ENCODE measurements around the gene GDA. TPM values are rescaled to one million over a fixed set of nuclear protein-coding genes. Genes with fewer than 3 reads are reported as not detected.
"Not testable (repeated sequence)": the region's sequence is repeated elsewhere in the genome, so short reads cannot be mapped to it uniquely, and the experiment has no call there.

GDA gene
- total RNA-seq, 4 donors from 2014 or later: 1.2 to 89.9 (median 55.9) TPM

DNA sequence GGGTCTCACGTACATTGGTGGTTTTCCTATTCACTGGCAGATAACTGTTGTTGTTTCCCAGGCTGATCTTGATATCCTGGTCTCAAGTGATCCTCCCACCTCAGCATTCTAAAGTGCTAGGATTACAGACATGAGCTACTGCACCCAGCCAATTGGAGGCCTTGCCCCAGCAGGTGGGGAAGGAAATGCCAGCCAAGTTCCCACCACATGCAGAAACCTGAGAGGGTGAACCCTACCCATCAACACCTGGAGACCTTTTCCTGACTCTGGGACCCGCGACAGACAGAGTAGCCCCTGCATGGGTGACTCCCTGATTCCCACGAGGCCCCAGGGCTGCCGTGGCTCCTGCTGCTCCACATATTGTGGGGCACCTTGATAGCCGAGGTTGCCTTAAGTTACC lies 107.7 kb downstream of the GDA start:
- no peaks in the 10 kb centered on the region for H3K4me1 ChIP-seq
- no peaks in the 10 kb centered on the region for H3K27me3 ChIP-seq
- intact Hi-C loops (cut with DNase I; ENCODE audit: low total_unique reads): no loop called here
- in situ Hi-C loops (cut with MboI; ENCODE audit: low pct_ligation_motif_present in 1 of 4, low pct_unique_long_range_greater_than_20kb in 1 of 4, low sequenced_read_pairs in 3 of 4): loop anchor here in 3 of 4 donors (25.0 kb wide), 1 partner anchor 445 kb away; no protein-coding TSS in a partner anchor
- DNase-seq: no peak
- H3K27ac ChIP-seq: no peak overlapping the region
- no peaks in the 10 kb centered on the region for H3K9me3 ChIP-seq
- whole genome bisulfite sequencing, 2 donors (ENCODE audit: low coverage in 1 of 2): 29 to 74% methylated on average over 1 to 6 of the region's 6 CpGs
- no peak for TF ChIP-seq POLR2AphosphoS5 (IDR thresholded peaks at IDR 0.05)
- no peak for TF ChIP-seq EP300 (IDR thresholded peaks at IDR 0.05; ENCODE audit: low read depth)
- no peaks in the 10 kb centered on the region for H3K36me3 ChIP-seq
- H3K4me3 ChIP-seq: no peak overlapping the region

DNA sequence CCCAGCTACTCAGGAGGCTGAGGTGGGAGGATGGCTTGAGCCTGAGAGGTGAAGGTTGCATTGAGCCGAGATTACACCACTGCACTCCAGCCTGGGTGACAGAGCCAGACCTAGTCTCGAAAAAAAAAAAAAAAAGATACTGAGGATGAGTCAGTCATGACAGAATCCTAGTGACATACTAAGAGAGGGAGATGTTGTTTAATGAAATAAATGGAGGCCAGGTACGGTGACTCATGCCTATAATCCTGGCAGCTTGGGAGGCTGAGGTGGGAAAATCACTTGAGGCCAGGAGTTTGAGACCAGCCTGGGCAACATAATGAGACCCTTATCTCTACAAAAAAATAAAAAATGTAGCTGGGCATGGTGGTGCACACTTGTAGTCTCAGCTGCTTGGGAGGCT lies 108.6 kb downstream of the GDA start:
- intact Hi-C loops (cut with DNase I; ENCODE audit: low total_unique reads): no loop called here

DNA sequence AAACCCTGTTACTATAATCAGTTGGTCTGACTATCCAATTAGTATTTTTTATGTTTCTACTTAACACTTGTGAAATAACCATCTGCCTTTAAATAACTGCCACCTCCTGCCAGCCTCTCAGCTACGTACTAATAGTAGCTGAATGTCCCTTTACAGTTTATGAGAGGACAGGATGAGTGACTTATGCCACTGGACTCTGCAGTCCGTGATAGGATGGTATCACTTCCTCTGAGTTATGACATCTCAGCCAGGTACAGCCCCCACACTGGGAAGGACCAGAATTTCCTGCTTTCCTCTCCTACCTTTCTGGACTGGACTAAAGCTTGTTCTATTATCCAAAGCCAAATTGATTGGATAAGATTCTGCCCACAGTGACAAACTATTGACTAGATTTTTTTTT lies 112.8 kb downstream of the GDA start:
- Histone ChIP-seq H3K4me3 (no peak overlapping the region), H3K27me3 (no peaks in the 10 kb centered on the region), H3K36me3 (no peaks in the 10 kb centered on the region), H3K9me3 (no peaks in the 10 kb centered on the region), H3K4me1 (no peaks in the 10 kb centered on the region), H3K27ac (no peak overlapping the region)
- DNase-seq: no peak
- intact Hi-C loops (cut with DNase I; ENCODE audit: low total_unique reads) (no loop called here), in situ Hi-C loops (cut with MboI; ENCODE audit: low pct_ligation_motif_present in 1 of 4, low pct_unique_long_range_greater_than_20kb in 1 of 4, low sequenced_read_pairs in 3 of 4) (loop anchor here in 3 of 4 donors (25.0 kb wide), 1 partner anchor 450 kb away; no protein-coding TSS in a partner anchor)
- no peak for TF ChIP-seq POLR2A (IDR thresholded peaks at IDR 0.05)
- no peak for TF ChIP-seq POLR2AphosphoS5 (IDR thresholded peaks at IDR 0.05)
- TF ChIP-seq EP300 (IDR thresholded peaks at IDR 0.05; ENCODE audit: low read depth): no peak
- TF ChIP-seq, protein P1, sequence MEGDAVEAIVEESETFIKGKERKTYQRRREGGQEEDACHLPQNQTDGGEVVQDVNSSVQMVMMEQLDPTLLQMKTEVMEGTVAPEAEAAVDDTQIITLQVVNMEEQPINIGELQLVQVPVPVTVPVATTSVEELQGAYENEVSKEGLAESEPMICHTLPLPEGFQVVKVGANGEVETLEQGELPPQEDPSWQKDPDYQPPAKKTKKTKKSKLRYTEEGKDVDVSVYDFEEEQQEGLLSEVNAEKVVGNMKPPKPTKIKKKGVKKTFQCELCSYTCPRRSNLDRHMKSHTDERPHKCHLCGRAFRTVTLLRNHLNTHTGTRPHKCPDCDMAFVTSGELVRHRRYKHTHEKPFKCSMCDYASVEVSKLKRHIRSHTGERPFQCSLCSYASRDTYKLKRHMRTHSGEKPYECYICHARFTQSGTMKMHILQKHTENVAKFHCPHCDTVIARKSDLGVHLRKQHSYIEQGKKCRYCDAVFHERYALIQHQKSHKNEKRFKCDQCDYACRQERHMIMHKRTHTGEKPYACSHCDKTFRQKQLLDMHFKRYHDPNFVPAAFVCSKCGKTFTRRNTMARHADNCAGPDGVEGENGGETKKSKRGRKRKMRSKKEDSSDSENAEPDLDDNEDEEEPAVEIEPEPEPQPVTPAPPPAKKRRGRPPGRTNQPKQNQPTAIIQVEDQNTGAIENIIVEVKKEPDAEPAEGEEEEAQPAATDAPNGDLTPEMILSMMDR (IDR thresholded peaks at IDR 0.05): no peak
- 60% methylated on average over 2 of the region's 2 CpGs; no CpG with 5 or more reads in 1 of the 2 donors for WGBS, 2 donors (ENCODE audit: low coverage in 1 of 2)

More for the DNA sequence above, 108.6 kb downstream of the GDA start:
- H3K4me3 ChIP-seq: no peak overlapping the region
- H3K4me1 ChIP-seq: no peaks in the 10 kb centered on the region
- H3K27me3 ChIP-seq: no peaks in the 10 kb centered on the region
- H3K27ac ChIP-seq: no peak overlapping the region
- WGBS, 2 donors (ENCODE audit: low coverage in 1 of 2): 82 to 86% methylated on average over 1 to 3 of the region's 3 CpGs
- in situ Hi-C loops (cut with MboI; ENCODE audit: low pct_ligation_motif_present in 1 of 4, low pct_unique_long_range_greater_than_20kb in 1 of 4, low sequenced_read_pairs in 3 of 4): loop anchor here in 3 of 4 donors (25.0 kb wide), 1 partner anchor 446 kb away; no protein-coding TSS in a partner anchor
- H3K36me3 ChIP-seq: no peaks in the 10 kb centered on the region
- DNase-seq: no peak
- no peaks in the 10 kb centered on the region for H3K9me3 ChIP-seq
- TF ChIP-seq POLR2A (IDR thresholded peaks at IDR 0.05): no peak
- TF ChIP-seq EP300 (IDR thresholded peaks at IDR 0.05; ENCODE audit: low read depth): no peak
- TF ChIP-seq, protein P1 (IDR thresholded peaks at IDR 0.05): no peak
- TF ChIP-seq POLR2AphosphoS5 (IDR thresholded peaks at IDR 0.05): no peak

DNA sequence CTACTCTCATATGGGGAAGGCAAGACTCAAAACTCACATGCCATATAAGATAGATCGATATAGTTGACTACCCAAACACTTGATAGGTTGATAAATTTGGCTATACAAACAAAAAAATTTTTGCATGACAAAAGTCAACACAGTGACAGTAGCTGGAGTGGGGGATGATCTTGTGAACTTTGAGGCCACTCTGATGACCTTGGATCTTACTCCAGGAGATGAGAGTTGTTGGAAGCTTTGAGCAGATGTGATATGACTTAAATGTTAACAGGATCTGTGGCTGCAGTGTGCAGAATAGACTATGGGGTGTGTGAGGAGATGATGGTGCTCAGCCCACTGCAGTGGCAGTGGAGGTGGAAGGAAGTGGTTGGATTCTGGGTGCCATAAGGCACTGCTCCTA lies 114.3 kb downstream of the GDA start:
- Histone ChIP-seq H3K36me3 (no peaks in the 10 kb centered on the region), H3K4me3 (no peak overlapping the region), H3K27me3 (no peaks in the 10 kb centered on the region), H3K27ac (no peak overlapping the region), H3K4me1 (no peaks in the 10 kb centered on the region), H3K9me3 (no peaks in the 10 kb centered on the region)
- TF ChIP-seq POLR2AphosphoS5 (IDR thresholded peaks at IDR 0.05) (no peak), EP300 (IDR thresholded peaks at IDR 0.05; ENCODE audit: low read depth) (no peak), POLR2A (IDR thresholded peaks at IDR 0.05) (no peak)
- TF ChIP-seq, protein P1 (IDR thresholded peaks at IDR 0.05): no peak
- no peak for DNase-seq
- in situ Hi-C loops (cut with MboI; ENCODE audit: low pct_ligation_motif_present in 1 of 4, low pct_unique_long_range_greater_than_20kb in 1 of 4, low sequenced_read_pairs in 3 of 4): loop anchor here in 3 of 4 donors (25.0 kb wide), 1 partner anchor 451 kb away; no protein-coding TSS in a partner anchor
- intact Hi-C loops (cut with DNase I; ENCODE audit: low total_unique reads): no loop called here
- WGBS, 2 donors (ENCODE audit: low coverage in 1 of 2): 91 to 100% methylated on average over 1 of the region's 1 CpG

DNA sequence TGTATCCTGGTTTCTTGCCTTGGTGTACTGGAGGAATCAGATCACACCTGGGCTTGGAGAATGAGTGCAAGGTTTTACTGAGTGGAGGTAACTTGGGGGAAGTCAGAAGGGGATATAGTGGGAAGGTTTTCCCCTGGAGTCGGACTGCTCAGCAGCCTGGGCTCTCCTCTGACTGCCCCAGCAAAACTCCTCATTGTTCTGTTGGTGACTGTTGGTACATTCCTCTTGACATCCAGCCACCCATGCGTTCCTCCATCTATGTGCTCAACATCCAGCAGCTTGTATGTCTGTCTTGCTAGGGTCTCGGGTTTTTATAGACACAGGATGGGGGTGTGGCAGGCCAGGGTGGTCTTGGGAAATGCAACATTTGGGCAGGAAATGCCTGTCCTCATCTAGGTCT lies 119.7 kb downstream of the GDA start:
- Histone ChIP-seq H3K27me3 (no peaks in the 10 kb centered on the region), H3K36me3 (no peaks in the 10 kb centered on the region), H3K9me3 (no peaks in the 10 kb centered on the region), H3K4me1 (no peaks in the 10 kb centered on the region), H3K27ac (no peak overlapping the region), H3K4me3 (no peak overlapping the region)
- no peak for DNase-seq
- in situ Hi-C loops (cut with MboI; ENCODE audit: low pct_ligation_motif_present in 1 of 4, low pct_unique_long_range_greater_than_20kb in 1 of 4, low sequenced_read_pairs in 3 of 4): loop anchor here in 3 of 4 donors (25.0 kb wide), 1 partner anchor 457 kb away; no protein-coding TSS in a partner anchor
- WGBS, 2 donors (ENCODE audit: low coverage in 1 of 2): 82% methylated on average over 3 of the region's 3 CpGs; no CpG with 5 or more reads in 1 of the 2 donors
- intact Hi-C loops (cut with DNase I; ENCODE audit: low total_unique reads): no loop called here
- TF ChIP-seq EP300 (IDR thresholded peaks at IDR 0.05; ENCODE audit: low read depth) (no peak), POLR2AphosphoS5 (IDR thresholded peaks at IDR 0.05) (no peak), POLR2A (IDR thresholded peaks at IDR 0.05) (no peak)
- TF ChIP-seq, protein P1 (IDR thresholded peaks at IDR 0.05): no peak

DNA sequence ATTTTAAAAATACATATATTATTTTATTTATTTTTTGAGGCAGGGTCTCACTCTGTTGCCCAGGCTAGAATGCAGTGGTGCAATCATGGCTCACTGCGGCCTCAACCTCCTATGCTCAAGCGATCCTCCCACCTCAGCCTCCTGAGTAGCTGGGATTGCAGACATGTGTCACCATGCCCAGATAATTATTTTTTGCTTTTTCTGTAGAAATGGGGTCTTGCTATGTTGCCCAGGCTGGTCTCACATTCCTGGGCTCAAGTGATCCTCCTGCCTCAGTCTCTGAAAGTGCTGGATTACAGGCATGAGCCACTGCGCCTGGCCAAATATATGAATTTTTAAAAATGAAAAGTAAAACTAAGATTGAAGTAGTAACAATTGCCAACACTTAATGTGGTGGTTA lies 121.1 kb downstream of the GDA start:
- H3K36me3 ChIP-seq, H3K27ac ChIP-seq, H3K27me3 ChIP-seq, DNase-seq, H3K9me3 ChIP-seq, H3K4me1 ChIP-seq, H3K4me3 ChIP-seq: not testable (repeated sequence)
- WGBS, 2 donors (ENCODE audit: low coverage in 1 of 2): 93 to 100% methylated on average over 3 of the region's 3 CpGs
- intact Hi-C loops (cut with DNase I; ENCODE audit: low total_unique reads): loop anchor here (5.0 kb wide), 1 partner anchor 233 kb away; no protein-coding TSS in a partner anchor
- in situ Hi-C loops (cut with MboI; ENCODE audit: low pct_ligation_motif_present in 1 of 4, low pct_unique_long_range_greater_than_20kb in 1 of 4, low sequenced_read_pairs in 3 of 4): loop anchor here (5.0 to 25.0 kb wide), 4 partner anchors 228 to 466 kb away; no protein-coding TSS in a partner anchor

Measured in transverse colon (tissue), 4 donors.